Stimulated activated CD4-positive, alpha-beta T cell treated with anti-CD3 and anti-CD28 coated beads, TNF-alpha, amount 100 ng/mL, for 24 hours (primary cell): ENCODE results near the gene DCC.
"Not testable (repeated sequence)": the region's sequence is repeated elsewhere in the genome, so short reads cannot be mapped to it uniquely, and the experiment has no call there.

Experiments used
- DNase-seq, 3 experiments: peaks; one replicate each; pipeline ENCODE4 v3.0.0-alpha.2; 2020; ENCODE audit warnings: low read depth in 3 of 3

The DCC gene

DNA sequence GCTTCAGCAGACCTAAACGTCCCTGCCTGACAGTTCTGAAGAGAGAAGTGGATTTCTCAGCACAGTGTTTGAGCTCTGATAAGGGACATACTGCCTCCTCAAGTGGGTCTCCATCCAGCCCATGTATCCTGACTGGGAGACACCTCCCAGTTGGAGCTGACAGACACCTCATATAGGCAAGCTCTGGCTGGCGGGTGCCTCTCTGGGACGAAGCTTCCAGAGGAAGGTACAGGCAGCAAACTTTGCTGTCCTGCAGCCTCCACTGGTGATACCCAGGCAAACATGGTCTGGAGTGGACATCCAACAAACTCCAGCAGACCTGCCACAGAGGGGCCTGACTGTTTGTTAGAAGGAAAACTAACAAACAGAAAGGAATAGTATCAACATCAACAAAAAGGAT lies 1156.0 kb downstream of the DCC start:
- no peak for DNase-seq

DNA sequence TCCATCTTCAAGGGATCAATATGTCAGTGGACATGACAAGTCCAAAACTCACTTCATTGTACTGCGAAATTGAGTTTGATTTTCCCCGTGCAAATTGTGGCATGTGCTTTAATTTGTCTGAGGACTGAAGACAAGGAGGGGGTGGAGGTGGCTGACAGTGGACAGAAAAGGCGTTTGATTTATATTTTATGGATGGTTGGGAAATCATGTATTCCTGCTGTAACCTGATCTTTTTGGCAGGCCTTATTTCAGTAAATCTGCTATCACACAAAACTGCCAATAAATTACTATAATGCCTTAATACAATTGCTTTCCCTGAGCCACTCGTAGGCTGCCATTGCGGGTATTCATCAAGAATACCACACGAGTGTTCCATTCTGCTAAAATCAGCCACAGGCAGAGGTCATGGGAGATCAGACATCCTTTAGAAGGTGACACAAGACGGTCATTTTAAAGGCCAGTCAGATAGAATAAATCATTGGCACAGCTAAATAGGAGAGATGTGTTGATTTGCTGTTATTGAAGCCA lies 1164.0 kb downstream of the DCC start:
- no peak for DNase-seq

DNA sequence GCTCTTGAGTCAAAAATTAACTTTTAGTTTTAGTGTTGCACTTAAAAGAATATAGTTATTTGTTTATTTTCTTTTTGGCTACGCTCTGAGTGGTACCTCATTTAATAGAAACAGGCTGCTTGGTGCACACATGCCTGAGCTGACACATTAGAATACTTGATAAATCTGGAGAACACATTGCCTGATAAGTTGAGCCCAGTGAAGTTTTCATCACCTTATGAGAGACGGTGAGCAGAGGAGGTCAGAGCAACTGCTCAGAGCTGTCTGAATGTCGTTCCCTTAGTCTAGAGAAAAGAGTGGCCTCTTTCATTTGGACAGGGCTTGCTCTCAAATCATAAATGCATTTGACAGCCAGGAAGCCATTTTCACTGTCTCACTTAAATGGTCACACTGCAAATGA lies 1168.5 kb downstream of the DCC start:
- no peak for DNase-seq

DNA sequence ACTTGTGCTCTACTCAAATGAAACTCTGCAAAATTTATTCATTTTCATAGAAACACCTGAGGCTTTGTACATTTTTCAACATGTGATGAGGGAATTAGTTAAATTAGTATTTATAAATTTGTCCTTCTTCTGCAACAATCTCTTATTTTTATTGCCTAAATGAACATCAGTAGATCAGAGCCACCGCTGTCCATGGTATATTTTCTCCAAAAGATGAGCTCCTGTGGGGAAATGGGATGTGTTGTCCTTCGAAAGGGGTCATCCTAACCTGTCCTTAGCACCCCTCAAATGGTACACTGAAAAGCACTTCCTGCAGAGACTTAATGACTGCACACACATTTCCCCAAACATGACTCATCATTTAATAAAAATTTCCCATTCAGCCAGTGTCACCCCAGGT lies 1169.9 kb downstream of the DCC start:
- no peak for DNase-seq

DNA sequence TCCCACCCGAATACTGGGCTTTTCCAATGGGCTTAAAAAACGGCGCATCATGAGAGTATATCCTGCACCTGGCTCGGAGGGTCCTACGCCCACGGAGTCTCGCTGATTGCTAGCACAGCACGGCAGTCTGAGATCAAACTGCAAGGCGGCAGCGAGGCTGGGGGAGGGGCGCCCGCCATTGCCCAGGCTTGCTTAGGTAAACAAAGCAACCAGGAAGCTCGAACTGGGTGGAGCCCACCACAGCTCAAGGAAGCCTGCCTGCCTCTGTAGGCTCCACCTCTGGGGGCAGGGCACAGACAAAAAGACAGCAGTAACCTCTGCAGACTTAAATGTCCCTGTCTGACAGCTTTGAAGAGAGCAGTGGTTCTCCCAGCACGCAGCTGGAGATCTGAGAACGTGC lies 1171.7 kb downstream of the DCC start:
- not testable (repeated sequence) for DNase-seq

DNA sequence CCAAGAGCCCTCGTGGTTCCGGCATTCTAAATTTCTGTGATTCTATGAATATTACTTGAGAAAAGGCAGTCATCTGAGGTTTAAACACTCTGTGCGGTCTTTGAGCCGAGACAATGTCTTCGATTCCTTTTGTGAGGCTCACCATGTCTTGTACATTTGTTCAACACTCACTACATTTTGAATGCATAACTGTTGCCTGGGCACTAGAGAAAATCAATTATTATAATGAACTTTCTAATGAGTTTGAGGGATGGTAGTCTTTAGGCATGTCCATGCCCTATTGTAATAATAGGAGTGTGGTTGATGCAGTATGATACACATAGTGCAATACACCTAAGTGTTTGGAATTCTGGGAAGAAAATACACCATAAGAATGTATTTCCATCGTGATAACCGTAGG lies 1181.1 kb downstream of the DCC start:
- no peak for DNase-seq

DNA sequence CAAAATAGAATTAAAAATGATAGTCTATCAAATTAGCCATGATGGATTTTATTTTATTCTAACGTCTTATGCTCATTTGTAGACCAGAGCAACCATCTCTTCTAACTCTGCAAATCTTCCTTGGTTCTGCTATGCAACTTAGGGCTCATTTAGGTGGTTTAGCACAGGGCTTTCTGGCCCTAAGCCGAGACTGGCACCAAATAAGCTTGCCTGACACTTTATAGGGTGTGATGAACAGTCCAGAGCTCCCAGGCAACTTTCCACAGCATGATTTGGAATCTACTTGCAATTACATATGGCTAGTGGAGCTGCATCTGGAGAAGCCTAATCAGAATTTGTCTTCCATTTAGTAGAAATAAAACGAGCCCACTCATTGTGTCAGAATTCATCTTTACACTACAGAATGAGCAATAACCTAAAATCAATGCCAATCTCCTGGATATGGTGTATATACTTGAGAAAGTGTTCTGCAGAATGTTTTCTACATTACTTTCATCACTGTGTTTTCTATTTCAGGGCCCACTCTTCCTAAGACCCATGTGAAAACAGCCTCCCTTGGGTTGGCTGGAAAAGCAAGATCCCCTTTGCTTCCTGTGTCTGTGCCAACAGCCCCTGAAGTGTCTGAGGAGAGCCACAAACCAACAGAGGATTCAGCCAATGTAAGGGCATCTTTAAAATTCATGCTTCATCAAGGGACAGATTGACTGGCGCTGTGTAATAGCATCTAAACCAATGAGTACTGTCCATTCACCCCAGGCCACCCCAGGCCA lies 1186.3 kb downstream of the DCC start:
- no peak for DNase-seq

DNA sequence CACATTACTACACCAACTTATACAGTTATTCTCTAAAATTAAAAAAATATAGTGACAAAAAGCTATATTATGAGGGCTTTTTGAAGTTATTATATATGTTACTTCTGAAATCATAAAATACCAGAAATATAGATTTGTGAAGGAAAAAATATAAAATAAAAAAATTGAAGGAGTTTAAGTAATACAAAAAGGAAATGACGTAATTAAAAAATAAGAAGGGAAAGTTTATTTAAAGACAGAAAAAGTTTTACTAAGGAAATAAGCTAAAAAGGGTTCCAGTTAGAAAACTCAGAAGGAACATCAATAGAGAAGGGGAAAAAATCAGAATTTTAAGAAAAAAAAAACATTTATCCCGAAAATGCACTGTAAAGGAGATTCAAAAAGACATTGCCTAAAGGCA lies 1187.4 kb downstream of the DCC start:
- DNase-seq, result no peak

DNA sequence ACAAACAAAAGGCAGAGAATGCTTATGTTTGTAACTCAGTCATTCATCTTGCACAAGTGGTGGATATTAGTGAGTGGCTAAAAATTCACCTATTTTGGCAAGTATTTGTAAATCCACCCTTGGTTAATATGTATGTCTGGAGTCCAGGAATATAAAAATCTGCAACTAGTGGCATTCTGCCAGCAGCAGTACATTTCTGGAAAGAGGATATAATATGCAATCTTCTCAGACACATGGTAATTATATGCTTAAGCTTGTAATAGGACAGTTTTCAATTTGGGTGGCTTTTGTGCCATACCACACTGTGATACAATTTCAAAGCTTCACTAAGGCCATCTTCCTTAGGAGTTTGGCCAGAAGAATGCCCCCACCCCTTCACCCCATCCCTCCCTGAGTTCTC lies 1191.2 kb downstream of the DCC start:
- no peak for DNase-seq

DNA sequence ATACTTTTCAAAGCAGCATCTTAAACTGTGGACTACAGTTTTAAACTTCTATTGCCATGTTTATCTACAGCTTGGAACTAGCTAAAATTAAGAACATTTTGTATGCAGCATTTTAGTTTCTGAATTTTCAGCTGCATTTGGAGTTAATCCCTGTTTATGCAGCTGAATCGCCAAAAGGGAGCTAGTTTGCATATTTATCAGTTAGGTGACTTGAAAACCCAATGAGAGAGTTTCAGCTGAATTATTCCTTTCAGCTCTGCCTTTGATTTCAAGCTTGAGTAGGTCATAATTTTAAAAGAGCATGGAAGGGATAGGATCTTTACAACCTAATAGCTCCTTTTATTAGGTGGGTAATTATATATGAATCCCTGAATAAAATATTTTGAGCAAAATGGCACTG lies 1191.9 kb downstream of the DCC start:
- no peak for DNase-seq

DNA sequence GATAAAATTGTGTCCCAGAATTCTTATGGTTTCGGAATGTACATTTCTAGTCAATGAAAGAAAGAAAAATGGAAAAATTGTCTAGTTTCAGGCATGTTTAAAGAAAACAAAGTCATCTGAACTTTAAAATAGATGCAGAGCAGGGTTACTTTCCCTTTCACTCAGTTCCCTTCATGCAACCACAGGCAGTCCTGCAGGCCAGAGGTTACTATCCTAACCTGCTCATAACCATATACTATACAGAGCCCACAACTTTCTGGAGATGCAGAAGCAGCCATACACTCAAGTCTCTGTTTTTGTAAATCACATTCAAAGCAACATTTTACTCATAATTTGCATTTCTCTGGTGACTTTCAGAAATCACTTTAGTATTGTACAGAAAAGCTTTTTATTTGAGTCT lies 1194.2 kb downstream of the DCC start:
- DNase-seq, result no peak

DNA sequence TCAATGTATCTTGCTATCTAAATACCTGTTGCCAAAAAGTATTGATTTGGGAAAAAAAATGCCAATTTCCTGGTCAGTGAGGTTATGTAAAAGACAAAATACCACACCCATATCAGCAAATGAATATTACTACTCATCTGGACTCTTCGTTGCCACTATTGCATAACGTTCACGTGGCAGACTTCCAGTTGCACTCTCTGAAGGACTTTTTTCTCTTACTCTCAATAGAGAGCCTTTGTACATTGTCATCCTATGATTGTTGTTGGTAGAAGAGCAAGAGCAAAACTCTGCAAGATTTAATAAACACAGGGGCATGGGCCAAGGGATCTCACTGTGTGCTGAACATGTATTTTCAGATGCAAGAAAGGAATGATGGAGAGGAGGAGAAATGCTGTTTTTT lies 1194.7 kb downstream of the DCC start:
- no peak for DNase-seq

DNA sequence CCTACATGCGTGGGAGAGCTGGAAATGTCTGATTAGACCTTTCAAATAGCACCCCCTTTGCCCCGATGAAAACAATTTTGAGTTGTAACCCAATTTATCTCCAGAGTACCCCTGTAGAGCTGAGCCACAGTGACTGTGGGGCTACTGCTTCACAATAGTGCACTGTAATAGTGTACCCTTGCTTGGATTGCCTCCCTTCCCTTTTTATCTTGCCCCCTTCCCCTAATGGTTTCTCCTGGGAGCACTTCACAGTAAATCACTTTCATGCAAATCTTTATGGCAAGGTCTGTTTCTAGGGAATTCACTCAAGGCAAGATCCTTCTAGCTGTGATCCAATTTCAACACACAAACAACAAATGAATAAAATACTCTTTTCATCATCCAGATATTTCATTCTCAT lies 1196.9 kb downstream of the DCC start:
- DNase-seq, result no peak

DNA sequence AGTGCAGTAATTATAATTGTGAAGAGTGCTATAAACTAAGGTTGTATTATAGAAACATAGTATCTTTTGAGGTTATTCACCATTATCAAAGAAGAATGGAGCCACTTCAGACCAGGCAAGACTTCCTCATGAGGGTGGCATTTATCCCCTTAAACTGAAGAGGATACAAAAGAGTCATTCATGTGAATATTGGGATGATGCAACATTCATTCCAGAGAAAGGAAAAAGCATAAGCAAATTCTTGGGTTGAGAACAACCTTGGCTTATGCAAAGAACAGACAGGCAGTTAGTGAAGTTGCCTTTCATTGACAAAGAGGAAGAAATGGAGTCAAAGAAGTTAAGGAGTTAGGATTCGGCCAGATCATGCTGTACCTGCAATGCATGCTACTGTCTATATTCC lies 1201.9 kb downstream of the DCC start:
- no peak for DNase-seq

DNA sequence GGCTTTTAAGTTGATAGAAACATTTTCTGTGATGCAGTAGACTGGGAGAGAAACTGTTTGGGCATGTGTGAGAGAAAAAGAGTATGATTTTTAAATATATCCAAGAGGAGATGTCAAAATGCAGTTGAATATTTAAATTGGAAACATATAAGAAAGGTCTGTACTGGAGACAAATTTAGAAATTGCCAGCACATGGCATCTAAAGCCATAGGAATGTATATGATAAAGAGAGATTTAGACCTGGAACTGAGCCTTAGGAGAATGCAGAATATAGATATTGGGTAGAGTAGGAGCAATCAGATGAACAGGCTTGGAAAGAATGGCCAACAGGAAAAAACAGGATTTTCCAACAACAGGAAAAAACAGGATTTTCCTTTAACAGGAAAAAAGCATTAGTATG lies 1203.7 kb downstream of the DCC start:
- DNase-seq, result no peak

DNA sequence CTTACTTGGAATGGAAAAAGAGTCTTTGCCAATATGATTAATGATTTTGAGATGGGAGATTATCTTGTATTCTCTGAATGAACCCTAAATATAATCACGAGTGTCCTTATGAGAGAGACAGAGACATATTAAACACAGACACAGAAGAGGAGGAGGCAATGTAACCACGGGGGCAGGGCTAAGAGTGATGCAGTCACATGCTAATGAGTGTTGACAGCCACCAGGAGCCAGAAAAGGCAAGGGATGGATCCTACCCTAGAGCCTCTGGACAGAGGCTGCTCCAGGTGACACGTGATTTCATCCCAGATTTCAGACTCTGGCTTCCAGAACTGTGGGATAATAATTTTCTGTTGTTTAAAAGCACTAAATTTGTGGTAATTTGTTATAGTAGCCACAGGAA lies 1204.9 kb downstream of the DCC start:
- no peak for DNase-seq

DNA sequence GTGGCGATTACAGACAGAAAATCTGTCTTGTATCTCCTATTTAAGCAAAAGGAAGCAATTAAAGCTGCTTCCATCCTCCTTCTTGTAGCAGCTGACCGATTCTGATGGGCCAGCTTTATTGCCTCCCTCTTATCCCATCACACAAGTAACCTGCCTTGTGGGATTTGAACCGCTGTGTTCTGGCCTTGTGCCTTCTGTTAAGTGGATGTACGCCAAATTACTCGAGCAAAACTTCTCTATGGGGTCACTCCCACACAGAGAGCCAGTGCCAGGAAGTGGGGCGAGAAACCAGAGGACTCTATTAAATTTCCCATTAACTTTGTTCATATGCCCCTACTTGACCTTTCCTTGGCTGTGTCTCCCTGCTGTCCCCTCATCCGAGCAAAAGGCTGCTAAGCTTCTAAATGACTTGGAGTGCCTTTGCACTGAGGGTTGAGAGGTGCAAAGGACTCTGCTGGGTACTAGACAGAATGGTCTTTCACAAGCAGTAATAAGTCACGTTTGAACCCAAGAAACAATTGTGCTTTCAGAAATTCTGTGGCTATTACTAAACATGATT lies 1212.0 kb downstream of the DCC start:
- no peak for DNase-seq

DNA sequence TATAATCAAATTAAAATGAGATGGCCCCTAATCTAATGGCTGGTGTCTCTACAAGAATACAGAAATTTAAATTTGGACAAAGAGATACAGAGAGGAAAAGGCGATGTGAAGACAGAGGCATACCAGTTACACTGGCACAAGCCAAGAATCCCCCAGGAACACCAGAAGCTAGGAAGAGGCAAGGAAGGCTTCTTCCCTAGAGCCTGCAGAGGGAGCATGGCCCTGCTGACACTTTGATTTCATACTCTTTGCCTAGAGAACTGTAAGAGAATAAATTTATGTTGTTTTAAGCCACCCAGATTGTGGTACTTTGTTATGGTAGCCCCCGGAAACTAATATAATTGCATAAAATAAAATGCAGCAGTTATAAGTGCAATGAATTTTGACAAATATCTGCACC lies 1213.0 kb downstream of the DCC start:
- DNase-seq, result no peak

DNA sequence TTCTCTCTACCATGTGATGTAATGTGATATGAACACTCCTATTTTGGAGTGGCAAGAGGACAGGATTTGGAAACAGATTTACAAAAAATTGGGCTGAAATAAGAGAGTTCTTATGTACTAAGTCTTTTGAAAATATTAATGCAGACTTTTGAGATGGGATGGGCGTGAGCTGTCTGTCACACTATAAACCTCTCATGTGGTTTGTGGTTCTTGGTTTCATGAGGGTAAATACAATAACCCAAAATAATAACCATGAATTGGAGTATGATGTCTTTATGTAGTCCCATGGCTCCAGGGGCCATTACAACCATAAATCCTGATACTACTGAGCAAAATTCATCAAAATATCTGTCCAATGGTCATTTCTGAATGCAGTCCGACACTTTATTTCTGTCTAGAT lies 1216.5 kb downstream of the DCC start:
- DNase-seq, result no peak

DNA sequence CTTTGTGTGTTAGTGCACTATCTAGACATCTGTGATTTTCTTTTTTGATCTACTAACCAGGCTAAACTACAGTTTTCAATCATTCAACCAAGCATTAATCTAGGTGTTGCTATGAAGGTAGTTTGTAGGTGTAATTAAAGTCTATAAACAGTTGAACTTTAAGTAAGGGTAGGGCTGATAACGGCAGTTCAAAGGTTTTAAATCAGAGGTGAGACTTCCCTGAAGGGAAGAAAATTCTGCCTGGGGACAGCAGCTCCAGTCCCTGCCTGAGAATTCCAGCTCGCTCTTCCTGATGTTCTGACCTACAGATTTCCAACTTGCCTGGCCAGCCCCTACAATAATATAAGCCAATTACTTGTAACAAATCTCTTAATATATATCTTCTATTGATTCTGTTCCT lies 1220.5 kb downstream of the DCC start:
- DNase-seq, result no peak

DNA sequence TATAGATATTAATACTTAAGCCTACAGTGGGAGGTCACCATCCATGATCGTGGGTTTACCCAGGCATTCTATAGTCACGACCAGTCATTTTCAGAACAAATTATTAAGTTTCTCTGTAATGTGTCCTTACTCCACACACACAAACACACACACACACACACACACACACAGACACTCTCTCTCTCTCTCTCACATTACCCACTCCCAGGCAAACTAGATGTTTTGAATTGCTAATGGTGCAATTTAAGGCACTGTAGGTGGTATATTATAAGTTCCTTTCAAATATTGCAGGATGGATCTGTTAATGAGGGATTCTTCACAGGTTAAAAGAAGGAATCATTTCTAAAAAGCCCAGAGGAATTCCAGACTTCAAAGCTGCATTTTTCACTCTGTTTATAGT lies 1226.6 kb downstream of the DCC start:
- DNase-seq, result no peak

DNA sequence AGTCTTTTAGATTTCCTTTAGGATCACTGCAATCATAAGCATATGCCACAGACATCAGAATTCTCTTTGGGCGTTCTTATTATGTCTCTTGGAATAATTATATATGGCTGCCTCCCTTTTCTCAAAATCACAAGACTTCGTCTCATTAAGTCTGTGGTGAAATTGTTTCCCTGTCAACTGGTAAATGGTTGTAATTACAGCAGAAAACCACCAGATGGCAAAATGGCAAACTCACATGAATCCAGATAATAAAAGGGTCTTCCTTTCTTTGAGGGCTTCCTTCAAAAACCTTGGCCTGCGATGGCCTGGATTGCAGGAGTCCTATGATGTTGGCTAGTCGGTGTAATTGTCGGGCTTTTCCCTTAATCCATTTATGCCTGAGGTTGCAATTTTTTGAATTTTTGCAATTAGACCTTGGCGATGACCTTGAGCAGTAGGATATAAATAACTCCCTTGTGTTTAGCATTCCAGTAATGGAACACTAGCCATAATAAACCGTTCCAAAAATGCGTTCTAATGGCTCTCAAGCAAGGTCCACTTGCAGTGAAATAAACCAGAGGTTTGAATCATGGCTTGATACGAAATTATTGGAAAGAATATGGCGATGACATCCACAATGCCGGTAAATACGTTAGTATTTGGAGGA lies 1228.1 kb downstream of the DCC start:
- DNase-seq, result no peak
